C1 segment of cervical spinal cord (tissue), 14 donors: Measurements from ENCODE around the gene MACROD2.
A peak's percentile ranks its signal among the peaks of the same experiment; 100 is the strongest.

Experiments used
- DNase-seq, 14 donors: peaks; one replicate each; lab custom pipeline; 2025; lab: John Stamatoyannopoulos, UW

Gene MACROD2

GRCh38 chr20:15563836-15564235 lies 1568.5 kb downstream of the MACROD2 start:
- DNase-seq, result no peak

- no peak for DNase-seq
Measured at GRCh38 chr20:15564981-15565380, 1569.7 kb downstream of the MACROD2 start.

GRCh38 chr20:15565786-15566185 lies 1570.5 kb downstream of the MACROD2 start:
- no peak for DNase-seq

- no peak for DNase-seq
Measured at GRCh38 chr20:15567219-15567618, 1571.9 kb downstream of the MACROD2 start.

- no peak for DNase-seq
Measured at GRCh38 chr20:15570156-15570555, 1574.8 kb downstream of the MACROD2 start.

- DNase-seq, result no peak
Measured at GRCh38 chr20:15571056-15571455, 1575.7 kb downstream of the MACROD2 start.

GRCh38 chr20:15575255-15575654 lies 1579.9 kb downstream of the MACROD2 start:
- no peak for DNase-seq

GRCh38 chr20:15576411-15576810 lies 1581.1 kb downstream of the MACROD2 start:
- DNase-seq, result no peak

GRCh38 chr20:15578113-15578512 lies 1582.8 kb downstream of the MACROD2 start:
- no peak for DNase-seq

- no peak for DNase-seq
Measured at GRCh38 chr20:15579688-15580087, 1584.4 kb downstream of the MACROD2 start.

GRCh38 chr20:15582146-15582760 lies 1586.9 kb downstream of the MACROD2 start:
- no peak for DNase-seq

- DNase-seq, result no peak
Measured at GRCh38 chr20:15584507-15584906, 1589.2 kb downstream of the MACROD2 start.

- DNase-seq, result no peak
Measured at GRCh38 chr20:15593081-15593480, 1597.8 kb downstream of the MACROD2 start.

GRCh38 chr20:15594158-15594695 lies 1598.9 kb downstream of the MACROD2 start:
- DNase-seq, result no peak

GRCh38 chr20:15596220-15596890 lies 1601.0 kb downstream of the MACROD2 start:
- no peak for DNase-seq

GRCh38 chr20:15597306-15597705 lies 1602.0 kb downstream of the MACROD2 start:
- DNase-seq, result no peak

GRCh38 chr20:15599961-15600360 lies 1604.6 kb downstream of the MACROD2 start:
- no peak for DNase-seq

GRCh38 chr20:15600565-15600964 lies 1605.2 kb downstream of the MACROD2 start:
- no peak for DNase-seq

- DNase-seq, result no peak
Measured at GRCh38 chr20:15603506-15603905, 1608.2 kb downstream of the MACROD2 start.

GRCh38 chr20:15603978-15604805 lies 1608.9 kb downstream of the MACROD2 start:
- DNase-seq, result no peak

GRCh38 chr20:15609921-15610320 lies 1614.6 kb downstream of the MACROD2 start:
- DNase-seq, result no peak

GRCh38 chr20:15610787-15611186 lies 1615.5 kb downstream of the MACROD2 start:
- peak in 1 of 14 donors; percentile 13 for DNase-seq
